Gastrocnemius medialis (tissue), 4 donors: ENCODE results near the gene NT5DC2. TPM values are rescaled to one million over a fixed set of nuclear protein-coding genes. Genes with fewer than 3 reads are reported as not detected.

Experiments
- ATAC-seq, 2 donors: fragments of 150-250 bp; one replicate each; pipeline ENCODE4 v1.9.1; 2016
- DNase-seq, 2 donors: peaks; one replicate each; pipeline ENCODE4 v3.0.0-alpha.2; 2019
- H3K27ac ChIP-seq, 4 donors: fragments of 200-600 bp; sonication (generic); 1 replicate in 1 of 4; 2 replicates in 3 of 4; pipeline ENCODE4 v1.5.1; 2016 to 2018; ENCODE audit warnings: mild to moderate bottlenecking in 2 of 4, moderate library complexity in 1 of 4
- H3K27me3 ChIP-seq, 3 donors: fragments of 200-600 bp; sonication (generic) in 2 of 3; 1 replicate in 1 of 3; 2 replicates in 2 of 3; pipeline versions ENCODE4 v1.5.1 to v1.6.0; 2016 to 2019; ENCODE audit warnings: mild to moderate bottlenecking in 1 of 3, moderate library complexity in 1 of 3
- H3K36me3 ChIP-seq, 2 donors: fragments of 200-600 bp; sonication (generic) in 1 of 2; one replicate each; pipeline ENCODE4 v1.5.1; 2017 to 2018
- H3K4me1 ChIP-seq, 2 donors: fragments of 200-600 bp; sonication (generic) in 1 of 2; one replicate each; pipeline ENCODE4 v1.5.1; 2016 to 2017; ENCODE audit warnings: mild to moderate bottlenecking in 2 of 2
- H3K4me3 ChIP-seq, 4 donors: fragments of 200-600 bp; sonication (generic) in 3 of 4; 1 replicate in 1 of 4; 2 replicates in 3 of 4; pipeline ENCODE4 v1.5.1; 2016 to 2019; ENCODE audit warnings: mild to moderate bottlenecking in 2 of 4
- H3K9me3 ChIP-seq, 3 donors: fragments of 200-600 bp; sonication (generic) in 2 of 3; 1 replicate in 1 of 3; 2 replicates in 2 of 3; pipeline ENCODE4 v1.5.1; 2016 to 2019
- CTCF ChIP-seq, 5 experiments: fragments of 450-650 bp in 3 of 5; fragments of 200-600 bp in 2 of 5; sonication (generic) in 2 of 5; IDR thresholded peaks in 4 of 5; conservative IDR thresholded peaks in 1 of 5; 1 replicate in 4 of 5; 2 replicates in 1 of 5; pipeline ENCODE4 v1.5.1; 2016 to 2019; ENCODE audit warnings: antibody characterized with exemption in 5 of 5, mild to moderate bottlenecking in 3 of 5, moderate library complexity in 3 of 5
- POLR2A ChIP-seq, 2 donors: fragments of 450-650 bp; IDR thresholded peaks; one replicate each; pipeline ENCODE4 v1.6.1; 2017; ENCODE audit warnings: antibody characterized with exemption in 2 of 2, mild to moderate bottlenecking in 2 of 2, moderate library complexity in 2 of 2
- in situ Hi-C, 4 donors: fragments of 200-750 bp; cut with MboI; loops; one replicate each; pipeline versions ENCODE4 v1.15.0 to v1.8.0; 2017; ENCODE audit warnings: low sequenced_read_pairs in 4 of 4
- intact Hi-C: fragments of 100-400 bp; cut with DNase I; formaldehyde crosslinking; loops from one replicate; pipeline ENCODE4 v1.15.1; 2023; ENCODE audit warnings: low total_unique reads
- total RNA-seq, 4 donors: library from RNA; depleted of rRNA; stranded (reverse); fragments of >200 nt; gene quantifications; one replicate each; pipeline versions ENCODE4 v1.1.0 to v1.2.3, GENCODE V29; 2016

Gene NT5DC2
- total RNA-seq, 4 donors from 2014 or later = 4.4 to 14.7 (median 8.1) TPM

DNA sequence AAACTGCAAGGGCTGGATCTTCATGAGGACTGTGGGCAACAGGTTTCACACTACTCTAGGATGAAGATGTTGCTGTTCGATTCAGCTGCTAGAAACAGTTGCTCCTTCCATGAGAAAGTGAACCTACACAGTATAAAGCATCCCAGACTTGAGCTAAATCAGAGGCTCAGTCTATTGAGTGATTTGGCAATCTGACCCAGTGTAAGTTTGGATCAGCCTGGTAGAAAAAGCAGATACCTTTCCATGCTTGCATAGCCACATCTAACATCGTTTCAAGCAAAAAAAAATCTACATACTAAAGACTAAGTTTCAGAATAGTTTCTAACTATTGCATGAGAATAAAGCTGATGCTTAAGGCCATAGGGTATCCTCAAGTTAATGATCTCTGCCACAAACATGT lies 7.4 kb upstream of the NT5DC2 start:
- H3K9me3 ChIP-seq = no peaks in the 10 kb centered on the region
- H3K27ac ChIP-seq = peak overlapping the region in 1 of 4 donors; percentile 16
- H3K4me3 ChIP-seq = no peak overlapping the region
- H3K4me1 ChIP-seq = peaks cover 39 to 60% of the 10 kb centered on the region in 2 donors
- intact Hi-C loops (no loop called here), in situ Hi-C loops (loop anchor here in 1 of 4 donors (10.0 kb wide), 1 partner anchor 76 kb away; no protein-coding TSS in a partner anchor)
- peaks cover 0 to 23% of the 10 kb centered on the region in 2 donors for H3K36me3 ChIP-seq
- ATAC-seq (no peak), DNase-seq (no peak)
- H3K27me3 ChIP-seq = no peaks in the 10 kb centered on the region
- TF ChIP-seq CTCF (IDR thresholded peaks at IDR 0.05 in 4 of 5, conservative IDR thresholded peaks at IDR 0.05 in 1 of 5) (no peak), POLR2A (IDR thresholded peaks at IDR 0.05) (no peak)

- Histone ChIP-seq H3K4me3 (no peak overlapping the region), H3K27me3 (no peaks in the 10 kb centered on the region), H3K36me3 (peaks cover 0 to 18% of the 10 kb centered on the region in 2 donors), H3K9me3 (no peaks in the 10 kb centered on the region), H3K27ac (peak overlapping the region; percentile 88 to 99 (median 94)), H3K4me1 (peaks cover 44 to 52% of the 10 kb centered on the region in 2 donors)
- in situ Hi-C loops (no loop called here), intact Hi-C loops (loop anchor here (5.0 kb wide), 2 partner anchors 87 to 293 kb away; partner anchors contain the start of genes ITIH4 and TNNC1)
- TF ChIP-seq CTCF (IDR thresholded peaks at IDR 0.05 in 4 of 5, conservative IDR thresholded peaks at IDR 0.05 in 1 of 5) (no peak), POLR2A (IDR thresholded peaks at IDR 0.05) (no peak)
- ATAC-seq (no peak), DNase-seq (no peak)
Measured at GRCh38 chr3:52539010-52539653, 5.5 kb upstream of the NT5DC2 start.

DNA sequence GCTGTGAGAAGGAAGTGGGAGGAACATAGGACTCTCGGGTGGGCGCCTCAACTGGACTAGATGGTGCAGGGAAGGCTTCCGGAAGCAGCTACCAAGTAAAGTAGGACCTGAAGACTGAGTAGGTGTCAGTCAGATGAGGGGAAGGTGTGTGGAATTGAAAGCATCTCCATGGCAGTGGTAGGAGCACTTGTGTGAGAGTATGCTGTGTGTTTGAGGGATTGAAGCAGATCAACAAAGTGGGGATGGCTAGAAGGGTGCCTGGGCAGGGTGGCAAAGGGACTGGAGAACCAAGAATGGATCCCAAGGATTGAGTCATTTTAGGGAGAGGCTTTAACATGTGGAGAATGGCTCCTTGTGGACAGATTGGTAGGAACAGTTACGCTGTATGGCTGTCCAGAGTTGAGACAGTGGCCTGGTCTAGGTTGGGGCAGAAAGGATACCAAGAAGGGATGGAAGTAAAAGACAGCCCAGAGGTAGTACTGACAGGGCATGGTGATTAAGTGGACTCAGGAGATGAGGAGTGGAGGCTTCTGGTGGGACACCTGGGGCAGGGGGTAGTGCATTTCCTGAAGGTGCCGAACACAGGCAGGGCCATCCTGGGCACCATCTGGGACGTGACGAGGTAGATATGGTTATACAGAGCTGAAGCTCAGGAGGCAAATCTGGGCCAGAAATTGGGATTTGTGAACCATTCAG lies 4.2 kb upstream of the NT5DC2 start:
- TF ChIP-seq CTCF (IDR thresholded peaks at IDR 0.05 in 4 of 5, conservative IDR thresholded peaks at IDR 0.05 in 1 of 5) (no peak), POLR2A (IDR thresholded peaks at IDR 0.05) (no peak)
- intact Hi-C loops (loop anchor here (2.0 to 5.0 kb wide), 5 partner anchors 45 to 294 kb away; partner anchors contain the start of genes ITIH4, PBRM1 and TNNC1), in situ Hi-C loops (no loop called here)
- H3K9me3 ChIP-seq = no peaks in the 10 kb centered on the region
- peak overlapping the region; percentile 88 to 99 (median 94) for H3K27ac ChIP-seq
- no peaks in the 10 kb centered on the region for H3K27me3 ChIP-seq
- peak overlapping the region; percentile 63 to 91 (median 77) for H3K4me3 ChIP-seq
- H3K4me1 ChIP-seq = peaks cover 46 to 48% of the 10 kb centered on the region in 2 donors
- DNase-seq (no peak), ATAC-seq (no peak)
- peaks cover 0 to 18% of the 10 kb centered on the region in 2 donors for H3K36me3 ChIP-seq

DNA sequence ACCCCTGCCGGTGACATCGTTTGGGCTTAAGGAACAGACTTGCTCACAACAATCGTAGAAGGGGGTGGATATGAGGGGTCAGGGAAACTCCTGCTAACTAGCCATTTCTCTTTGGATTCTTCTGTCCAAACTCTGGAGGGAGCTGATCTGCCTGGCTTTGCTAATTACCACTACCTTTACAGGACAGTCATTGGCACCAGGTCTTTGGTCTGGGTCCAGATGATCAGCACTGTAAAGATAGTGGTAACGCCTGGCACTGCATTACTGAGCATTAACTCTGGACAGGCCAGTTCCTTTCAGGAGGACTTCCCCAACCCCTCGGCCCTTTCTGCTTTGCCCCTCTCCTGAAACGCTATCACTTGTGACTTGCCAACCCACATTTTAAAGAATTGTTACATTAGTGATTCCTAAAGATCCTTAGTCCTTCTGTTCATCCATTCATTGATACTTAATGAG lies 3.5 kb upstream of the NT5DC2 start:
- peak; percentile 6 to 18 for ATAC-seq
- TF ChIP-seq POLR2A (IDR thresholded peaks at IDR 0.05) (no peak), CTCF (IDR thresholded peaks at IDR 0.05 in 4 of 5, conservative IDR thresholded peaks at IDR 0.05 in 1 of 5) (peak in 1 of 5 experiments; percentile 25)
- Histone ChIP-seq H3K27me3 (no peaks in the 10 kb centered on the region), H3K4me1 (peaks cover 51 to 52% of the 10 kb centered on the region in 2 donors), H3K36me3 (peaks cover 0 to 18% of the 10 kb centered on the region in 2 donors), H3K27ac (peak overlapping the region; percentile 88 to 99 (median 94)), H3K4me3 (peak overlapping the region; percentile 63 to 91 (median 77)), H3K9me3 (no peaks in the 10 kb centered on the region)
- in situ Hi-C loops = no loop called here
- DNase-seq = no peak
- intact Hi-C loops = loop anchor here (2.0 to 5.0 kb wide), 5 partner anchors 44 to 295 kb away; partner anchors contain the start of genes ITIH4, PBRM1 and TNNC1
